Uterus (tissue), 2 donors: ENCODE results near the gene CELA2A.

Experiments
- POLR2A ChIP-seq, 2 donors: fragments of 450-650 bp; IDR thresholded peaks; one replicate each; pipeline ENCODE4 v1.6.1; 2016; ENCODE audit warnings: antibody characterized with exemption in 2 of 2, mild to moderate bottlenecking in 1 of 2, moderate library complexity in 1 of 2
- TF ChIP-seq, protein P1 (sequence below), 4 experiments: fragments of 200-600 bp in 2 of 4; fragments of 450-650 bp in 2 of 4; sonication (generic) in 2 of 4; IDR thresholded peaks; one replicate each; pipeline ENCODE4 v1.5.1; 2016 to 2019; ENCODE audit warnings: antibody characterized with exemption in 4 of 4, mild to moderate bottlenecking in 2 of 4, moderate library complexity in 1 of 4

DNA sequence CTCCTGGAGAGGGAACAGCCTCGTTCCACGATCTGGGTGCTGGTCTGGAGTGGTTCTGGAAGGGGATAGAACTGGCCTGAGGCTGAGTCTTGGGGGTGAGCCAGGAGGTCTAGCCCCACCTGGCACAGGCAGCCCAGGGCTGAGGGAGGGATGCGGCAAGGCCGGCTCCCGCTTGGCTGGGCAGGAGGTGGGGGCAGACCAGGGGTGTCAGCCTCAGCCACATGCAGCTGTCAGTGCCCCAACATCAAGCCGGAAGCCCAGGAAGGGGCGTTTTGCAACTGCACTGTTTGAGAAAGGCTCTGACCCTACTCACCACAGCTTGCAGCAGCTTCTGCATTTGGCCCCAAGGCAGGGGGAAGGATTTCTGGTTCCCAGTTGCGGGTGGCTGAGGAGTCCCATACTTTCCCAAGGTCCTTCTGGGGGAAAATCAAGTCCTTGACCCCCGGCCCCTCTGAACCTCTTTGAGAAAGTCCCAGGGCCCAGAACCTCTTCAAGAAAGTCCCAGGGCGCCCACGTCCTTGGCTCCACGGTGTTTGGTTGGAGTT is 44.9 kb upstream of the CELA2A start:
- TF ChIP-seq POLR2A (IDR thresholded peaks at IDR 0.05): no peak
- TF ChIP-seq, protein P1, sequence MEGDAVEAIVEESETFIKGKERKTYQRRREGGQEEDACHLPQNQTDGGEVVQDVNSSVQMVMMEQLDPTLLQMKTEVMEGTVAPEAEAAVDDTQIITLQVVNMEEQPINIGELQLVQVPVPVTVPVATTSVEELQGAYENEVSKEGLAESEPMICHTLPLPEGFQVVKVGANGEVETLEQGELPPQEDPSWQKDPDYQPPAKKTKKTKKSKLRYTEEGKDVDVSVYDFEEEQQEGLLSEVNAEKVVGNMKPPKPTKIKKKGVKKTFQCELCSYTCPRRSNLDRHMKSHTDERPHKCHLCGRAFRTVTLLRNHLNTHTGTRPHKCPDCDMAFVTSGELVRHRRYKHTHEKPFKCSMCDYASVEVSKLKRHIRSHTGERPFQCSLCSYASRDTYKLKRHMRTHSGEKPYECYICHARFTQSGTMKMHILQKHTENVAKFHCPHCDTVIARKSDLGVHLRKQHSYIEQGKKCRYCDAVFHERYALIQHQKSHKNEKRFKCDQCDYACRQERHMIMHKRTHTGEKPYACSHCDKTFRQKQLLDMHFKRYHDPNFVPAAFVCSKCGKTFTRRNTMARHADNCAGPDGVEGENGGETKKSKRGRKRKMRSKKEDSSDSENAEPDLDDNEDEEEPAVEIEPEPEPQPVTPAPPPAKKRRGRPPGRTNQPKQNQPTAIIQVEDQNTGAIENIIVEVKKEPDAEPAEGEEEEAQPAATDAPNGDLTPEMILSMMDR (IDR thresholded peaks at IDR 0.05): no peak
